Large intestine (tissue), 3 donors: ENCODE results near the gene P2RX6. TPM values are rescaled to one million over a fixed set of nuclear protein-coding genes. Genes with fewer than 3 reads are reported as not detected.

Experiments used
- DNase-seq, 2 donors: peaks; one replicate each; pipeline versions ENCODE4 v3.0.0 to v3.0.0-alpha.2; 2013
- H3K27ac ChIP-seq: one replicate; pipeline ENCODE4 v1.5.1; 2013; ENCODE audit warnings: low read length
- H3K27me3 ChIP-seq: 2 replicates; pipeline ENCODE4 v1.6.1; 2013; ENCODE audit warnings: low read length; ENCODE audit not compliant: control insufficient read depth, insufficient read depth
- H3K36me3 ChIP-seq: 2 replicates; pipeline ENCODE4 v1.6.1; 2013; ENCODE audit warnings: low read length; ENCODE audit not compliant: control insufficient read depth, insufficient read depth
- H3K4me1 ChIP-seq: one replicate; pipeline ENCODE4 v1.6.1; 2013; ENCODE audit warnings: low read length; ENCODE audit not compliant: control insufficient read depth, insufficient read depth
- H3K4me3 ChIP-seq: one replicate; pipeline ENCODE4 v1.5.1; 2013; ENCODE audit warnings: low read length
- H3K9me3 ChIP-seq: one replicate; pipeline ENCODE4 v1.6.1; 2013; ENCODE audit warnings: mild to moderate bottlenecking, low read depth, low read length, moderate library complexity; ENCODE audit not compliant: control insufficient read depth
- WGBS: methylation state at CpG from one replicate; pipeline ENCODE4 v1.1.5; 2013; ENCODE audit warnings: low lambda C conversion rate; ENCODE audit not compliant: insufficient coverage; 5-methylcytosine and 5-hydroxymethylcytosine counted together
- polyA plus RNA-seq: library from polyadenylated mRNA; unstranded; fragments of 120-200 nt; gene quantifications from one replicate; pipeline ENCODE4 v1.2.1, GENCODE V29; 2013

Gene P2RX6
- polyA plus RNA-seq, 1 donor: 1.4 TPM

GRCh38 chr22:20973634-20974286 lies 41.2 kb upstream of the P2RX6 start:
- no peaks in the 10 kb centered on the region for H3K36me3 ChIP-seq

GRCh38 chr22:20974336-20974955 lies 40.5 kb upstream of the P2RX6 start:
- Histone ChIP-seq H3K9me3 (peaks cover 3% of the 10 kb centered on the region), H3K36me3 (no peaks in the 10 kb centered on the region), H3K27me3 (no peaks in the 10 kb centered on the region), H3K4me3 (no peak overlapping the region), H3K4me1 (peaks cover 1% of the 10 kb centered on the region), H3K27ac (no peak overlapping the region)
- WGBS: no CpG with 5 or more reads among the region's 16 CpGs
- DNase-seq: no peak

More at GRCh38 chr22:20973634-20974286, 41.2 kb upstream of the P2RX6 start:
- no peak overlapping the region for H3K4me3 ChIP-seq
- no peak overlapping the region for H3K27ac ChIP-seq
- no peaks in the 10 kb centered on the region for H3K27me3 ChIP-seq
- H3K9me3 ChIP-seq: no peaks in the 10 kb centered on the region
- no CpG with 5 or more reads among the region's 21 CpGs for WGBS
- no peak for DNase-seq
- H3K4me1 ChIP-seq: no peaks in the 10 kb centered on the region

GRCh38 chr22:20975541-20976290 lies 39.2 kb upstream of the P2RX6 start:
- no CpG with 5 or more reads among the region's 14 CpGs for WGBS
- Histone ChIP-seq H3K27ac (no peak overlapping the region), H3K27me3 (no peaks in the 10 kb centered on the region), H3K36me3 (no peaks in the 10 kb centered on the region), H3K9me3 (peaks cover 3% of the 10 kb centered on the region), H3K4me3 (no peak overlapping the region), H3K4me1 (peaks cover 13% of the 10 kb centered on the region)
- no peak for DNase-seq

- 100% methylated on average over 2 of the region's 24 CpGs for WGBS
- Histone ChIP-seq H3K27ac (no peak overlapping the region), H3K36me3 (no peaks in the 10 kb centered on the region), H3K27me3 (no peaks in the 10 kb centered on the region), H3K4me3 (no peak overlapping the region), H3K4me1 (peaks cover 20% of the 10 kb centered on the region), H3K9me3 (peaks cover 3% of the 10 kb centered on the region)
- no peak for DNase-seq
Observed at GRCh38 chr22:20976291-20976877, 38.6 kb upstream of the P2RX6 start.

GRCh38 chr22:20977019-20977418 lies 37.9 kb upstream of the P2RX6 start:
- WGBS: no CpG with 5 or more reads among the region's 11 CpGs
- H3K9me3 ChIP-seq: peaks cover 3% of the 10 kb centered on the region
- no peaks in the 10 kb centered on the region for H3K36me3 ChIP-seq
- H3K4me3 ChIP-seq: no peak overlapping the region
- no peak for DNase-seq
- H3K4me1 ChIP-seq: peaks cover 23% of the 10 kb centered on the region
- H3K27ac ChIP-seq: no peak overlapping the region
- H3K27me3 ChIP-seq: no peaks in the 10 kb centered on the region

- no peak for DNase-seq
- no CpG with 5 or more reads among the region's 17 CpGs for WGBS
- Histone ChIP-seq H3K36me3 (no peaks in the 10 kb centered on the region), H3K4me3 (no peak overlapping the region), H3K9me3 (peaks cover 3% of the 10 kb centered on the region), H3K27ac (no peak overlapping the region), H3K4me1 (peaks cover 23% of the 10 kb centered on the region), H3K27me3 (no peaks in the 10 kb centered on the region)
Observed at GRCh38 chr22:20977516-20978170, 37.3 kb upstream of the P2RX6 start.

GRCh38 chr22:20978419-20978818 lies 36.5 kb upstream of the P2RX6 start:
- WGBS: no CpG with 5 or more reads among the region's 2 CpGs
- Histone ChIP-seq H3K4me1 (peaks cover 28% of the 10 kb centered on the region), H3K9me3 (peaks cover 3% of the 10 kb centered on the region), H3K27ac (no peak overlapping the region), H3K27me3 (no peaks in the 10 kb centered on the region), H3K4me3 (no peak overlapping the region), H3K36me3 (no peaks in the 10 kb centered on the region)
- no peak for DNase-seq

- Histone ChIP-seq H3K4me3 (peak overlapping the region; percentile 30), H3K36me3 (peaks cover 9% of the 10 kb centered on the region)
Observed at GRCh38 chr22:20979243-20979809, 35.6 kb upstream of the P2RX6 start.

GRCh38 chr22:20979940-20980453 lies 35.0 kb upstream of the P2RX6 start:
- no peak overlapping the region for H3K27ac ChIP-seq
- WGBS: no CpG with 5 or more reads among the region's 13 CpGs
- no peaks in the 10 kb centered on the region for H3K27me3 ChIP-seq
- peaks cover 3% of the 10 kb centered on the region for H3K9me3 ChIP-seq
- H3K4me1 ChIP-seq: peaks cover 28% of the 10 kb centered on the region
- DNase-seq: no peak
- H3K4me3 ChIP-seq: peak overlapping the region; percentile 30
- peaks cover 9% of the 10 kb centered on the region for H3K36me3 ChIP-seq

More at GRCh38 chr22:20979243-20979809, 35.6 kb upstream of the P2RX6 start:
- Histone ChIP-seq H3K27ac (no peak overlapping the region), H3K4me1 (peaks cover 28% of the 10 kb centered on the region), H3K9me3 (peaks cover 3% of the 10 kb centered on the region), H3K27me3 (no peaks in the 10 kb centered on the region)
- peak; percentile 91 to 93 for DNase-seq
- no CpG with 5 or more reads among the region's 39 CpGs for WGBS
